A673 (cell line): ENCODE results near the gene TTL.

Experiments used
- CTCF ChIP-seq: fragments of 300-800, 200-600 bp; sonication (generic); conservative IDR thresholded peaks from 2 replicates; pipeline ENCODE4 v1.5.1; 2017; ENCODE audit warnings: low read depth, mild to moderate bottlenecking, antibody characterized with exemption, low read length, moderate library complexity, mixed read lengths
- EZH2 ChIP-seq: fragments of 200-600 bp; sonication (generic); IDR thresholded peaks from 2 replicates; pipeline ENCODE4 v1.6.1; 2017; ENCODE audit warnings: borderline replicate concordance, low read depth, mild to moderate bottlenecking, mixed read lengths, antibody characterized with exemption, low read length; ENCODE audit not compliant: poor library complexity, severe bottlenecking

GRCh38 chr2:112482309-112483041, 519 bp downstream of the TTL start:
- TF ChIP-seq CTCF (no peak), EZH2 (no peak)
